A549 treated with Hydrocortisone at 1 μM for 4 hours (cell line): ENCODE measurements around the gene FKBP6. TPM values are rescaled to one million over a fixed set of nuclear protein-coding genes. Genes with fewer than 3 reads are reported as not detected.

Source experiments
- total RNA-seq: library from RNA; stranded (reverse); fragments of 200-300 nt; extraction: Qiagen RNA extraction; gene quantifications from 5 replicates; pipeline ENCODE4 v1.2.3, GENCODE V29; 2022

The FKBP6 gene, protein sequence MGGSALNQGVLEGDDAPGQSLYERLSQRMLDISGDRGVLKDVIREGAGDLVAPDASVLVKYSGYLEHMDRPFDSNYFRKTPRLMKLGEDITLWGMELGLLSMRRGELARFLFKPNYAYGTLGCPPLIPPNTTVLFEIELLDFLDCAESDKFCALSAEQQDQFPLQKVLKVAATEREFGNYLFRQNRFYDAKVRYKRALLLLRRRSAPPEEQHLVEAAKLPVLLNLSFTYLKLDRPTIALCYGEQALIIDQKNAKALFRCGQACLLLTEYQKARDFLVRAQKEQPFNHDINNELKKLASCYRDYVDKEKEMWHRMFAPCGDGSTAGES
- not detected in 5 replicates for total RNA-seq

DNA sequence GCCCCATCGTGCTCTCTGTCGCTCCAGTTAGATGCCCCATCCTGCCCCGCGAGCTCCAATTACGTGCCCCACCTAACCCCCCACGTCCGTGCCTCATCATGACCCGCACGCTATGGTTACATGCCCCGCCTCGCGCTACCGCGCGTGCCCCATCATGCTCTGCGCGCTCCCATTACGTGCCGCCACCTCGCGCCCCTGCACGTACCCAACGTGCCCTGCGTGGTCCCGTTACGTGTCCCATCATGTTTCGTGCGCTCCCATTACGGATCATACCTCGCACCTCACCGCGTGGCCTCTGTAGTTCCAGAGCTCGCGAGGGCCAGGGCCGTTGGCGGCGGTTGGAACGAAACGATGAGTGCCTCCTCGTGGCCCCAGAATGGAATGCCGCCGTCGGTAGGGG, at the start of gene FKBP6, which contains the start of gene TRIM50:
Gene FKBP6, plus strand, starts transcription at position 240 of the 400 bp plus-strand sequence. CDS start 268 bp downstream, outside the sequence.
Gene TRIM50, minus strand, starts transcription at position 161 of the 400 bp plus-strand sequence. CDS start 3,295 bp downstream, outside the sequence.

DNA sequence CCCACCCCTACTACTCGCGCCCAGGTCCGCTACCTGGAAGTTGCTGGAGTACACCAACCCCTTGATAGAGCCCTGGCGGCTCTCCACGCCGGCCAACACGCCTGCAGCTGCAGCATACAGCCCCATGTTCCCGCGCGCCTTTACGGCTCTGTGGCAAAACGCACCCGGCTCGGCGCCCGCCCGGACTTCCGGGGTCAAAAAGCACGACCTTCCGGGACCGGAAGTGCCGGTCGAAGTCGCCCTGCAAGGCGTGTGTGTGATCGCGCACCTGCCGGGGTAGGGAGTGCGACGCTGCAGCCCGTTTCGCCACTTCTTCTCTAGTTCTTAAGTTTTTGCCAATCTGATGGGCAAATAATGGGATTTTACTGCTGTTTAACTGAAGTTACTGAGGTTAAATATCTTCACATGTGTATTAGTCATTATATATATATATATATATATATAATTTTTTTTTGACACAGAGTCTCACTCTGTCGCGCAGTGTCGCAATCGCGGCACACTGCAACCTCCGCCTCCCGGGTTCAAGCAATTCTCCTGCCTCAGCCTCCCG, 19.2 kb upstream of the FKBP6 start, which contains the start of gene NSUN5:
Gene NSUN5, minus strand, starts transcription at position 162 of the 550 bp plus-strand sequence. Its CDS starts 36 bp downstream, at position 126.

Other genes starting within 250 kb of the FKBP6 start
- gene SPDYE9, start 242.1 kb upstream of the FKBP6 start, total RNA-seq, result not detected in 5 replicates
- gene NSUN5, start 19.3 kb upstream of the FKBP6 start, total RNA-seq, result 60.0 to 70.8 TPM (median 65.7 TPM) in 5 replicates
- not detected in 5 replicates for gene TRIM50, start 79 bp upstream of the FKBP6 start, total RNA-seq
- 1.5 to 2.1 TPM (median 2.0 TPM) in 5 replicates for gene FZD9, start 105.6 kb downstream of the FKBP6 start, total RNA-seq
- 49.4 to 74.8 TPM (median 54.3 TPM) in 5 replicates for gene BAZ1B, start 194.1 kb downstream of the FKBP6 start, total RNA-seq
- gene BCL7B, start 229.5 kb downstream of the FKBP6 start, total RNA-seq, result 59.8 to 73.6 TPM (median 68.5 TPM) in 5 replicates